GM12874 (cell line): ENCODE data around the gene DPYD.

Experiments used
- TF ChIP-seq, protein P1 (sequence below): IDR thresholded peaks from 2 replicates; pipeline ENCODE4 v1.5.1; 2011; ENCODE audit warnings: low read depth, mild to moderate bottlenecking, control low read depth, low read length, moderate library complexity; ENCODE audit not compliant: insufficient read depth

The DPYD gene

DNA sequence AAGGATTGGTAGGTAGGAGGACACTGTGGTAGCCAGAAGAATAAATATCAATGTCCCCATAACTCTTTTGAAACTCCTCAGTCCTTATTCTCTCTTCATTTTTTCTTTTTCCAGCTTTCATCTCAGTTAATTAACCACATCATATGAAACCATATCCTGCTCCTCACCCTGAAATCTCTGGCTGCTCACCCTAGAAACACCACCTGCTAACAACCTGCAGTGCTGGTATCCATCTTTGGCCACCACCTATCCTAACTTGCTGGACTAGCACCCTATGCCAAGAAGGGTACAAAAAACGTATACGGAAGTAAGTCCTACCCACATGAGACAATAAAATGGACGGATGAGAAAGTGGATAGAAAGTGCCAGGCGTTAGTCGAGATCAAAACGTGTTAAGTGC, 13.7 kb upstream of the DPYD start:
- TF ChIP-seq, protein P1, sequence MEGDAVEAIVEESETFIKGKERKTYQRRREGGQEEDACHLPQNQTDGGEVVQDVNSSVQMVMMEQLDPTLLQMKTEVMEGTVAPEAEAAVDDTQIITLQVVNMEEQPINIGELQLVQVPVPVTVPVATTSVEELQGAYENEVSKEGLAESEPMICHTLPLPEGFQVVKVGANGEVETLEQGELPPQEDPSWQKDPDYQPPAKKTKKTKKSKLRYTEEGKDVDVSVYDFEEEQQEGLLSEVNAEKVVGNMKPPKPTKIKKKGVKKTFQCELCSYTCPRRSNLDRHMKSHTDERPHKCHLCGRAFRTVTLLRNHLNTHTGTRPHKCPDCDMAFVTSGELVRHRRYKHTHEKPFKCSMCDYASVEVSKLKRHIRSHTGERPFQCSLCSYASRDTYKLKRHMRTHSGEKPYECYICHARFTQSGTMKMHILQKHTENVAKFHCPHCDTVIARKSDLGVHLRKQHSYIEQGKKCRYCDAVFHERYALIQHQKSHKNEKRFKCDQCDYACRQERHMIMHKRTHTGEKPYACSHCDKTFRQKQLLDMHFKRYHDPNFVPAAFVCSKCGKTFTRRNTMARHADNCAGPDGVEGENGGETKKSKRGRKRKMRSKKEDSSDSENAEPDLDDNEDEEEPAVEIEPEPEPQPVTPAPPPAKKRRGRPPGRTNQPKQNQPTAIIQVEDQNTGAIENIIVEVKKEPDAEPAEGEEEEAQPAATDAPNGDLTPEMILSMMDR, result no peak

DNA sequence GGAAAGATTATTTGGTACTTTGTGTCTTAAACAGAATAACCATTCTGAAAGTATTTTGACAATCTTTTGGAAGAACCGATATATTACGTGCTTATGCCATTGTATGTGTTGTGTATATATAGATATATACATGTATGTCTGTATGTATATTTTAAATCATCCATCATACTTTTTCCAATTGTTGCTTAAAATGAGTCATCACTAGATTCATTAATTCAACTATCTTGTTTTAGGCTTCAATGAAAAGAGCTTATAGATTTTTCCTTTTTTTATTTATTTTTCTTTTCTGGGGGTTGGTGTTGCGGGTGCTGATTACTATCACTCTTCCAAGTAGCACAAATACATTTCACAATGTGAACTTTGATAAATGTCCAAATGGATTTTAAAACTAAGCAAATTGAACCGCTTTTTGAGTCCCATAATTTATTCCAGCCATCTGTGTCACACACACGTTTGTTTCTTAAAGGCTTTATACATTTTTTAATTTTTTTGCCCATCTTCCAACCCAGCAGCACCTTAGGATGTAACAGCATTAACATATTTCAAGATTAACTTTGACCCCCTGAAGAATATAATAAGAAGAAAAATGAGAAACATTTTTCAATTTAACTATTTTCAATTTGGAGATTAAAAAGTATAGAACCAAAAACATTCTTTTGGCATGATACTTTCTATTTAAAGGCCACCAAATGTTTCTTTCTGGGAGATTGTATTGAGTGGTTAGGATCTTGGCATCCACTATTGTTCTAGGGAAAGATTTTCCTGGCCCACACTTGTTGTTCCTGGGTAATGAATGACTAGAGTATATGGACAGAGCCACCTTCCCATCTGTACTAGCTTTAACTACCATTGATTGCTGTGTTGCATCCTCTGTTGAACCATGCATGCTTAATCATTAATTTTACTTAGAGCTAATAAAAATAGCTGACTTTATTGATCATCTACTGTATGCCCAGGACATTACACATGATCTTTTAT, 9.3 kb upstream of the DPYD start:
- TF ChIP-seq, protein P1, result no peak

DNA sequence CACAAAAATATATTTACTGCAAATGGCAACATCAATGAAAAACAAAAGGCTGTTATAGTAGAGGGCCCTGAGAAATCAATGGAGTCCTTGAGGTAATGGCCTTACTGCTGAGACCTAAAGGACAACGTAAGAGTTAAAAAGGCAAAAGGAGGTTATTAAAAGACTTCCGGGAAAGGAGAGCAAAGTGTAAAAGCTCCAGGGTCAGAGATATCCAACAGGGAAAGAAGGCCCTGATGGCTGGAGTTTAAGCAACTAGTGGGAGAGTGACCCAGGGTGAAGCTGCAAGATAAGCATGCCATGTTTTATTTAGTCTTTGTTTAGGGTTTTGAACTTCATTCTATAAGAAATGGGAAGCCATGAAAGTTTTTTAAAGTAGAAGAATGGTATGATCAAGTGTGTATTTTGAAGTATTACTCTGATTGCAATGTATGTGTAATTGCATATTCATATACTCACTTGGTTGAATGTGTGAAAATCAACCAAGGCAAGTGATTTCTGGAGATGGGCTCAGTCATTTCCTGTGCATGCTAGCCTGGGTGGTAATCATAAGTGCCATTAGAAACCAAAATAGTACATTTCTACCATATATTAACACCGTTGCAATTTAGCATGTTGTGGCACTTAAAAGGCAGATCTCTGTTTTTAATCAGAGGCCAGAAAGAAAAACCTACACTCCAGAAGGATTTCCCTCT, 5.3 kb upstream of the DPYD start:
- TF ChIP-seq, protein P1, result no peak

DNA sequence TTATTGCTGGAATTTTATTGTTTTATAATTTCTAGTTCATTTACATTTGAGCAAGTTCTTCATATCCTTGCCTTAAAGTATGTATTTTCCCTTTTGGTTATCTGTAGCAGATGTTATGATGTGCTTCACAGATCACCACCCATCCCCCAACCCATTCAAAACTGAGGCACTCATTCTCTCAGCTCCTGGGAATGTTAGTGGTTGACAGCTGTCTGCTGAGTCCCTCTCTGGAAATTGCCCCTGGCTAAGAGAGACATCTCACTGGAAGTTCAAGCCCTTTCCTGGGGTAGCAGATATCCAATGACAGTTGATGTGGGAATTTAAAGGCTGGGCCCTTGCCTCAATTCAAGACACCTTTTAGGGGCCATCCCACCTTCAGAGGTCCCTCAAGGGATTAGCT, 4.3 kb upstream of the DPYD start:
- TF ChIP-seq, protein P1, result no peak

DNA sequence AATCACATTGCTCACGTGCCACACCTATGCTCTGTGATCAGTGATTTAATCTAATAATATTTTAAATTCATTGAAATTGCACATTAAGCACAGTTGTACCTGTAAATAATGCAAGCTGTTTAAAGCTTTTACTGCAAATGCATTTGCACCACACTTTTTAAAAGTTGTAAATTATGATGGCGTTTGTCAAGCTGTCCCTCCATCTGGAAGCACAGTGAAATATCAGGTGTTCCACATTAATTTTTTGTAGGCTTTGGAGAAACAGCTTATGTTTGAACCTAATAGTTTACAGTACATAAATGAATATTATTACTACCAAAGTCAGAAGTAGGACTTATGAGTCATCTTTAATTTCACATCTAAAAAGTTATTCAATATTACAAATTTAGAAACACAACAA, 3.0 kb upstream of the DPYD start:
- TF ChIP-seq, protein P1, result no peak

DNA sequence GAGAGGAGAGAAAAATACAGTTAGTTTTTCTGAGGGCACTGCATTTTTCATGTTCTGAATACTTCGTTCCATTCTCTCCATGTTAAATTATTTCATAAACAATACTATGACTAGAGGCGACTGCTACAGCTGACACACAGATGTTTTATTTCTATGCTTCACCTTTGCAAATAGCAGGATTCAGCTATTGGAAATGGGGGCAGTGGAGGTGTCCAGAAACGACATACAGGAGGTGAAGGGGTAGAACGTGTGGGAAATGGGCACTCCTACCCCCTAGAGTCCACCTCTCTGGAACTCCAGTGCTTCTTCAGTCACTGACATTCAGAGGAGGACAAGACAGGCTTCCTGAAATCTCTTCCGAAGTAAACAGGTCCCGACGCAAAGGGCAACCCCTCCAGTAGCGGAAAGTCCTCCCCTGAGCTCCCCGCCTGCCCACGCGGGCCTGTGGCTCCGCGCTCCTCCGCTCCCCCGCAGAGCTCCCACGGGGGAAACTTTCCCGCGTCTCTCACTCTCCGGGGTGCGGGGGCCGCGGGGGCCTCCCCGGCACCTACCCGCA, 480 bp downstream of the DPYD start:
- TF ChIP-seq, protein P1, result no peak

DNA sequence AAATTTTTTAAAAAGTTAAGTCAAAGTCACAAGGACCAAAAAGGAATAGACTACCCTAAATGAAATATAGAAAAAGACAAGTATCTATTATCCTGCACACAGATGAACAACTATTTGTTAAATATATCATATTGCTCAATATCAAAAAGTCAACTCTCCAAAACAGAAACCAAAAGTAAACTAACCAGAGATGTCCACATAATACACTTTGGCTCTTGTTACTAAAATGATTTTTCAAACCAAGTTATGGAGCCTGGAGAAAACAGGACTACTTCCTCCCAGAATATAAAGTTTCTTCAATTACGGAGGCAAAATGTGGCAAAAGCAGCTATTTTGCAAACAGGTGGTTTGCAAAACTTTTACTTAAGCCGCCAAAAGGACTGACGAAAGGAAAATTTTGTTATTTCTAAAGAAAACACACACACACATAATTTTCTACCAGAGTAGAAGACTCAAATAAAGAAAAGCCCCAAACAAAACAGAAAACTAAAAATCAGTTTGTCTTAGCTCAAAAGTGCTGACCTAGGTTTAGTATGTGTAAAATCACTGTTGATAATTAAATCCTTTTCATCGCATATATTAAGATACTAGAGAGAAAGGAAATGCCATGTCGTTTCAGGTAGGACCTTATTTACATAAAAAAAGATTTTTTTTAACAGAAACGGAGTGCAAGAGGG, 1.1 kb downstream of the DPYD start:
- TF ChIP-seq, protein P1, result no peak
